Left ventricle myocardium inferior (tissue), 1 donor: Measurements from ENCODE around the gene PDLIM5. TPM values are rescaled to one million over a fixed set of nuclear protein-coding genes. Genes with fewer than 3 reads are reported as not detected.
A peak's percentile ranks its signal among the peaks of the same experiment; 100 is the strongest.
"Not testable (repeated sequence)": the region's sequence is repeated elsewhere in the genome, so short reads cannot be mapped to it uniquely, and the experiment has no call there.

ENCODE experiments used
- DNase-seq: peaks from one replicate; pipeline ENCODE4 v3.0.0-alpha.2; 2020
- H3K27ac ChIP-seq: fragments of 200-600 bp; replicated peaks from 2 replicates; pipeline ENCODE4 v1.8.0; 2021
- H3K27me3 ChIP-seq: fragments of 200-600 bp; 2 replicates; pipeline ENCODE4 v1.8.0; 2021; ENCODE audit warnings: low read depth
- H3K36me3 ChIP-seq: fragments of 200-600 bp; 2 replicates; pipeline ENCODE4 v1.8.0; 2021
- H3K4me1 ChIP-seq: fragments of 200-600 bp; 2 replicates; pipeline ENCODE4 v1.8.0; 2021
- H3K4me3 ChIP-seq: fragments of 200-600 bp; 2 replicates; pipeline ENCODE4 v1.8.0; 2021; ENCODE audit warnings: mild to moderate bottlenecking, moderate library complexity
- H3K9me3 ChIP-seq: fragments of 200-600 bp; replicated peaks from 2 replicates; pipeline ENCODE4 v1.8.0; 2021
- CTCF ChIP-seq: fragments of 200-600 bp; IDR thresholded peaks from 2 replicates; pipeline ENCODE4 v1.8.0; 2021; ENCODE audit warnings: antibody characterized with exemption, mild to moderate bottlenecking, borderline replicate concordance
- intact Hi-C: fragments of 100-400 bp; cut with micrococcal nuclease; formaldehyde crosslinking; loops from one replicate; pipeline ENCODE4 v1.11.0; 2022
- total RNA-seq: library from RNA; stranded (reverse); fragmentation: NEBNext Ultra II Directional; extraction: Animal tissue kit (Norgen Biotek cat#: 25700); gene quantifications from one replicate; pipeline ENCODE4 v1.2.1, GENCODE V29; 2021
- donor health status: DM: no; HTN: yes; CAD: no; lungs with severe emphysema.

The PDLIM5 gene
- total RNA-seq, 1 donor from 2014 or later = 982 TPM

GRCh38 chr4:94469221-94469784, 17.6 kb downstream of the PDLIM5 start:
- H3K4me1 ChIP-seq = peaks cover 100% of the 10 kb centered on the region
- DNase-seq = no peak
- no peaks in the 10 kb centered on the region for H3K9me3 ChIP-seq
- intact Hi-C loops = no loop called here
- peaks cover 4% of the 10 kb centered on the region for H3K36me3 ChIP-seq
- no peaks in the 10 kb centered on the region for H3K27me3 ChIP-seq
- TF ChIP-seq CTCF = no peak
- H3K27ac ChIP-seq = peak overlapping the region; percentile 35
- no peak overlapping the region for H3K4me3 ChIP-seq

- Histone ChIP-seq H3K36me3 (peaks cover 4% of the 10 kb centered on the region), H3K4me3 (no peak overlapping the region), H3K27me3 (no peaks in the 10 kb centered on the region), H3K4me1 (peaks cover 100% of the 10 kb centered on the region), H3K9me3 (no peaks in the 10 kb centered on the region), H3K27ac (peak overlapping the region; percentile 35)
- intact Hi-C loops = no loop called here
- DNase-seq = no peak
- TF ChIP-seq CTCF = no peak
These were observed 18.4 kb downstream of the PDLIM5 start for GRCh38 chr4:94470132-94470531.

GRCh38 chr4:94470782-94471181, 19.0 kb downstream of the PDLIM5 start:
- H3K9me3 ChIP-seq, H3K27me3 ChIP-seq, H3K27ac ChIP-seq, H3K4me3 ChIP-seq, DNase-seq, H3K36me3 ChIP-seq, intact Hi-C loops: not testable (repeated sequence)
- H3K4me1 ChIP-seq = peaks cover 100% of the 10 kb centered on the region

- H3K4me1 ChIP-seq = peaks cover 100% of the 10 kb centered on the region
These were observed 20.5 kb downstream of the PDLIM5 start for GRCh38 chr4:94472056-94472826.

GRCh38 chr4:94475050-94475449, 23.3 kb downstream of the PDLIM5 start:
- Histone ChIP-seq H3K9me3 (no peaks in the 10 kb centered on the region), H3K27me3 (no peaks in the 10 kb centered on the region), H3K4me3 (no peak overlapping the region), H3K36me3 (peaks cover 4% of the 10 kb centered on the region), H3K4me1 (peaks cover 100% of the 10 kb centered on the region), H3K27ac (peak overlapping the region; percentile 48)
- TF ChIP-seq CTCF = no peak
- DNase-seq = no peak
- intact Hi-C loops = no loop called here

More at GRCh38 chr4:94472056-94472826, 20.5 kb downstream of the PDLIM5 start:
- intact Hi-C loops = no loop called here
- DNase-seq = no peak
- no peak for TF ChIP-seq CTCF
- Histone ChIP-seq H3K36me3 (peaks cover 4% of the 10 kb centered on the region), H3K4me3 (no peak overlapping the region), H3K27ac (peak overlapping the region; percentile 74), H3K27me3 (no peaks in the 10 kb centered on the region), H3K9me3 (no peaks in the 10 kb centered on the region)

GRCh38 chr4:94475794-94476193, 24.1 kb downstream of the PDLIM5 start:
- peak overlapping the region; percentile 48 for H3K27ac ChIP-seq
- peaks cover 100% of the 10 kb centered on the region for H3K4me1 ChIP-seq
- no peaks in the 10 kb centered on the region for H3K27me3 ChIP-seq
- intact Hi-C loops = no loop called here
- no peak for DNase-seq
- TF ChIP-seq CTCF = no peak
- H3K4me3 ChIP-seq = no peak overlapping the region
- no peaks in the 10 kb centered on the region for H3K9me3 ChIP-seq
- peaks cover 1% of the 10 kb centered on the region for H3K36me3 ChIP-seq
